GM21526 (cell line): ENCODE measurements around the gene DCAF5.

Source experiments
- ATAC-seq: cut with Tn5 transposase; IDR thresholded peaks from one replicate; pipeline ENCODE4 v1.9.1; 2021; ENCODE audit warnings: moderate library complexity; ENCODE audit not compliant: unreplicated experiment, low FRiP score

The DCAF5 gene

DNA sequence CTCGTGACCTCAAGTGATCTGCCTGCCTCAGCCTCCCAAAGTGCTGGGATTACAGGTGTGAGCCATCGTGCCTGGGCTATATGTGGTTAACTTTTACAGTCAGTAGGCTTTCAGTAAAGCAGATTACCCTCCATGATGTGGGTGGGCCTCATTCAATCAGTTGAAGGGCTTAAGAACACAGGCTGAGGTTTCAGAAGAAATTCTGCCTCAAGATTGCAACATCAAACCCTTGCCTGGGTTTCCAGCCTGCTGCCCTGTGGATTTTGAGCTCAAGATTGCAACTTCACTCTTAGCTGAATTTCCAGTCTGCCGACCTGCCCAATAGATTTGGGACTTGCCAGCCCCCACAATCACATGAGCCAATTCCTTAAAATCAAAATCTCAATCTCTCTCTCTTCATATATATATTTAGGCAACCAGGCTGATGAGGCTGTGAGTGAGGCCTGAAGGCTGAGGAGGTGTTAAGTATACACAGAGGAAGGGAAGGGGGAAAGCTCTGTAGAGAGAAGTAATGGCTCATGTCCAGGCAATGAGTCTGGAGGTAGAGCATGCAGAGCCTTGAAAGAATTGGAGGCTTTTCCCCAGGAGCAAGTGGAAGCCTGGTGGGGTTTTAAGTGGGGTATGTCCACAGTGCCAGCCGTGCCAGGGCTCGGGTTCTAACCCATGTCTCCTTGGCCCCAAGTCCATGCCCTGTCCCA, 140.5 kb downstream of the DCAF5 start:
- ATAC-seq = no peak

DNA sequence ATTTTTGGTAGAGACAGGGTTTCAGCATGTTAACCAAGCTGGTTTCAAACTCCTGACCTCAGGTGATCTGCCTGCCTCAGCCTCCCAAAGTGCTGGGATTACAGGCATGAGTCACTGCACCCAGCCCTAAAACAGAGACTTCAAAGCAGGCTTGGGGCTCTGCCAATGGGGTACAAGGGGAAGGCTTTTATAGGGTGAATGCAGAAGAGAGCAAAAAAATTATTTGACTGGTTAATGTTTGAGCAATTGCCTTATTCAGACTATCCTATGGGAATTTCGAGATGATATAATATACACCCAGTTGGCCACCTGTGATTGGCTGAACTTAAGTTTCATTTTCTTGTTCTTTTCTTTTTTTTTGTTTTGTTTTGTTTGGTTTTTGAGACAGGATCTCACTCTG, 142.3 kb downstream of the DCAF5 start:
- ATAC-seq = no peak

- ATAC-seq = no peak
These were observed 144.5 kb downstream of the DCAF5 start for GRCh38 chr14:69008421-69008884.

GRCh38 chr14:69006346-69006745, 146.6 kb downstream of the DCAF5 start:
- no peak for ATAC-seq

GRCh38 chr14:69005432-69006148, 147.3 kb downstream of the DCAF5 start:
- no peak for ATAC-seq

DNA sequence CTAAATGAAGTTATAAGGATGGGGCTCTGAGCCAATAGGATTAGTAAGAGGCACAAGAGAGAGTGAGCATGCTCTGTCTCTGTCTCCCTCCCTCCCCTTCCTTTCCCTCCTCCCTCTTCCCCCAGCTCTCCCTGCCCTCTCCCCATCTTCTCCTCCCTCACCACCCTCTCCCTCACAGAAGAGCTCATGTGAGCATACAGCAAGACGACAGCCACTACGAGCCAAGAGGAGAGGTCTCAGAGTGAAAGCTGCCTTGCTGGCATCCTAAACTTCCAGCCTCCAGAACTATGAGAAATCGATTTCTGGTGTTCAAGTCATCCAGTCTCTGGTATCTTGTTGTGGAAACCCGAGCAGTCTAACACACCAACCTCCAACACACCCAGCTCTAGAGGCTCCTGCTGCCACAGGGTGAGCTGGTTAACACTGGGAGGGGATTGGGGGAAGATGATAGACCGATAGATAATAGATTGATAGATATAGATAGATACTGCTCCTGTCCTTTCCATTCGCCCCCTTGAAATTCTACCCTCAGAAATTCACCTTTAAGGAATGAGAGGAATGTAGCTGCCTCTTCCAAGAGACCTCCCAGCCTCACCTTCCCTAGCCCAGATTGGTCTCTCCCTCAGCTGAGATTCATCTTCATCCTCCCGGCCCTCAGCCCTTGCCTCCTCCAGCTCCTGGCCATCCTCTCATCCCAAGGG, 148.0 kb downstream of the DCAF5 start:
- ATAC-seq = no peak

GRCh38 chr14:69003626-69004025, 149.3 kb downstream of the DCAF5 start:
- no peak for ATAC-seq

- no peak for ATAC-seq
These were observed 150.8 kb downstream of the DCAF5 start for GRCh38 chr14:69002069-69002468.

- ATAC-seq = no peak
These were observed 151.5 kb downstream of the DCAF5 start for GRCh38 chr14:69001375-69001774.
